ENCODE data around the gene ASAP2. TPM values are rescaled to one million over a fixed set of nuclear protein-coding genes. Genes with fewer than 3 reads are reported as not detected.

ASAP2 gene
- total RNA-seq, 4 donors from 2014 or later: 22.0 to 54.6 (median 30.0) TPM

DNA sequence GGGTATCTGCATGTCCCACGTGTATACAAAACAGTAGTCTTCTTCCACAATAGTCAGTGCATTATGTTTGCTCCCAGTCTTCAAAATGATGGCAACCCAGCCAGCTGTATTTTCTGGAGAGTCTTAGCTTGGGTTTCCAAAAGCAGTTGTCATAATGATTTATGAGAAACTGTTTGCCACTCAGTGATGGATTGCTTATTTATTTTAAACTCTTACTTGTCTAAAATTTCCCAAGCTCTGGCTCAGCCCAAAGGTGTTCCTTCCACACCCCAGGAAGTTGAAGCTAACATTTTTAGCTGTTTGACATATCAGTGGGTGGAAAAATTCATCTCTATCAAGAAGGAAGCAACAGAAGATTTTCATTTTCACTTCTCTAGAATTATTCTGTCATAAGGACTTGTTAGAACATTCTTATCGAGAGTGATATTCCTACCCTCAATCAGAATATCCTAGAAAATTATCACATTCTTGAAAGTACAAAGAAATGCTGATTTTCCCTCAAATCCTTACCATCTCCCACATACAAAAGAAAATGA is 78.8 kb downstream of the ASAP2 start:
- no peak overlapping the region for H3K27ac ChIP-seq
- peaks cover 4% of the 10 kb centered on the region for H3K36me3 ChIP-seq
- no peak for DNase-seq (ENCODE audit: low spot score in 2 of 2)
- H3K4me3 ChIP-seq: no peak overlapping the region
- TF ChIP-seq EP300 (IDR thresholded peaks at IDR 0.05) (no peak), CTCF (IDR thresholded peaks at IDR 0.05) (no peak), POLR2A (IDR thresholded peaks at IDR 0.05) (no peak), POLR2AphosphoS5 (IDR thresholded peaks at IDR 0.05) (no peak)
- 68% methylated on average over 2 of the region's 2 CpGs for WGBS
- no peaks in the 10 kb centered on the region for H3K27me3 ChIP-seq
- H3K9me3 ChIP-seq: no peaks in the 10 kb centered on the region
- H3K4me1 ChIP-seq: no peaks in the 10 kb centered on the region

GRCh38 chr2:9285921-9286320 is 79.3 kb downstream of the ASAP2 start:
- TF ChIP-seq EP300 (IDR thresholded peaks at IDR 0.05) (no peak), POLR2AphosphoS5 (IDR thresholded peaks at IDR 0.05) (no peak)
- H3K4me3 ChIP-seq: no peak overlapping the region
- H3K27ac ChIP-seq: no peak overlapping the region

DNA sequence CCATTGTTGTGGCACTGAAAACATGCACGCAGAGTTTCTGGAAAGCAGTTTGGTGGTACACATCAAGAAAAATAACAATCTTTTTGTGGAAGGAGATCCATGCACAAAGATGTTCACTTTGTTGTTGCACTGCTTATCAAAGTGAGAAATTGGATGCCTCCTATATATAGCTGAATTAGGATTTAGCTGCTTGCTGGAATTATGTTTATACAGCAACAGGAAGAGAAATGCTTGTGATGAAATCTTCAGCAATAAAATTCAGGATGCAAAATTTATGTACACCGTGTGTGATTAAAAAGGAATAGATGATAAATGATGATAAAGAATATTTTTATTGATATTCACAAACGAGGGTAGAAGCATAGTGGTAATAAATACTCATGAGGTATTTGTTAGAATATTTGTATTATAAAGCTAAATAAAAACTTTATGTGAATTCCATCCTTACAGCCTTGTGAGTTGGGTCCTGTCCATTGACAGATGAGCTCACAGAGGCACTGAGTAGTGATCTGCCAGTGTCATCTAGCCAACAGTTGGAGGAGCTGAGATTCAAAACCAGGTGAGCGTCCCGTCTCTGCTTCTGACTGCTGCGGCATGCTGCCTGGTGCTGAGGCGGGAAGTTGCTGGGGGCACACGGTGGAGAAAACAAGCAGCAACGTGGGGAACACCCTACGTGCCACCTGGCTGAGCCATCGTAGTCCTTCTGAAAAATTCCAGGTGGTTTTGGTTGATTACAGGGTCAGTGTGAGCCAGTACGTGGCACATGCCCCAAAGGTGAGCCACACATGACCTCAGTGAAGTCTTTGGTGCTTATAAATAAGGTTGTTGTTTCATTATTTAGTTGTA is 80.2 kb downstream of the ASAP2 start:
- no peaks in the 10 kb centered on the region for H3K4me1 ChIP-seq
- peaks cover 4% of the 10 kb centered on the region for H3K36me3 ChIP-seq
- H3K27ac ChIP-seq: no peak overlapping the region
- no peak overlapping the region for H3K4me3 ChIP-seq
- no peak for DNase-seq (ENCODE audit: low spot score in 2 of 2)
- no peaks in the 10 kb centered on the region for H3K27me3 ChIP-seq
- no peaks in the 10 kb centered on the region for H3K9me3 ChIP-seq
- TF ChIP-seq CTCF (IDR thresholded peaks at IDR 0.05): no peak
- TF ChIP-seq EP300 (IDR thresholded peaks at IDR 0.05): no peak
- TF ChIP-seq POLR2A (IDR thresholded peaks at IDR 0.05): no peak
- TF ChIP-seq POLR2AphosphoS5 (IDR thresholded peaks at IDR 0.05): no peak
- 84% methylated on average over 12 of the region's 12 CpGs for WGBS

More at GRCh38 chr2:9285921-9286320, 79.3 kb downstream of the ASAP2 start:
- H3K27me3 ChIP-seq: no peaks in the 10 kb centered on the region
- H3K9me3 ChIP-seq: no peaks in the 10 kb centered on the region
- no peak for DNase-seq (ENCODE audit: low spot score in 2 of 2)
- H3K4me1 ChIP-seq: no peaks in the 10 kb centered on the region
- WGBS: 99% methylated on average over 4 of the region's 4 CpGs
- H3K36me3 ChIP-seq: peaks cover 4% of the 10 kb centered on the region

DNA sequence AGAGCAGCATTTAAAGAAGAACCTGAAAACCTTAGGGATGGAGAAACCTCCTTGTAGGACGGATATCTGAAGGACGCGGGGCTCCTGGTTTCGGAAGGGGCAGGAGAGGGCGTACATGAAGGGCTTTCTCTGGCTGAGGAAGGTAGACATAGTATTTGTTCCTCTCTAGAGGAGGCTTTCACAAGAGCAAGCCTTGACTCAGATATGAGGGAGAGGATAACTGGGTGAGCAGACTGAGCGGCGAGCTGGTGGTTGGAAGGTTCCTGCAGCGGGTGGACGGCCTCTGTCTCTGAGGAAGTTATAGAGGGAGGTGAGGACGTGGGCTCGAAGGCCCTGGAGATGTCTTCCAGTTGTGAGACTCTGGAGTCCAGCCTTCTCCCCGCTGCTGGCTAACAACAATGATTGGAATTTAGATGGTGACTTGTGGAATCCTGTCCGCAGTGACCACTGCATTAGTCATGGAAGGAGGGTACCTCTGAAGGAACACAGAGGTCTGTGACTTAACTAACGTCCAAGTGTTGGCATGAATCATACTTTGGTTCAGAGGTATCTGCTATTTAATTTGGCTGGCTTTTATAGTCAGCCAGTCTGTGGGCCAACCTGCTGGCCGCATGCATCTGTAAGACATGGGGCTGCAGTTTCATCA is 80.9 kb downstream of the ASAP2 start:
- TF ChIP-seq POLR2AphosphoS5 (IDR thresholded peaks at IDR 0.05): no peak
- no peak for TF ChIP-seq EP300 (IDR thresholded peaks at IDR 0.05)
- TF ChIP-seq CTCF (IDR thresholded peaks at IDR 0.05): no peak
- TF ChIP-seq POLR2A (IDR thresholded peaks at IDR 0.05): no peak
- Histone ChIP-seq H3K27me3 (no peaks in the 10 kb centered on the region), H3K4me3 (no peak overlapping the region), H3K36me3 (peaks cover 4% of the 10 kb centered on the region), H3K4me1 (no peaks in the 10 kb centered on the region), H3K9me3 (no peaks in the 10 kb centered on the region), H3K27ac (no peak overlapping the region)
- no peak for DNase-seq (ENCODE audit: low spot score in 2 of 2)
- WGBS: 90% methylated on average over 15 of the region's 15 CpGs

DNA sequence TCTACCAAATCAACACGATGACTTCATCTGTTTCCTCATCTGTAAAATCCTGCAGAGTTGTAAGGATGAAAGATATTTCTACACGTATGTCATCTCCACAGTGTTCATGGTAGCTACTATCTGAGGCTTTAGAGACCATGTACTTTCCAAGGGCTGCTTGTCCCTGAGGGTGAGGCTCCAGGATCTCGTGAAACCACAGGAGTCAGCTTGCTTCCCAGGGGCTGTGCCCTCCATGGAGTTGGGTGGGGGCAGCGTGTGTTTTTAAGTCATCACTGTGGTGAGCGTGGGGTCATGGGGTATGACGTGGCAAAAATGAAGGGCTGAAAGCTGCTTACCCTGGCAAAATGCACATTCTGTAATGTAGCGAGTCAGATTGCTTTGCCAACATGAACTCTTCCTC is 81.6 kb downstream of the ASAP2 start:
- Histone ChIP-seq H3K27me3 (no peaks in the 10 kb centered on the region), H3K4me3 (no peak overlapping the region), H3K36me3 (peaks cover 4% of the 10 kb centered on the region), H3K9me3 (no peaks in the 10 kb centered on the region), H3K4me1 (no peaks in the 10 kb centered on the region), H3K27ac (no peak overlapping the region)
- TF ChIP-seq POLR2AphosphoS5 (IDR thresholded peaks at IDR 0.05): no peak
- no peak for TF ChIP-seq EP300 (IDR thresholded peaks at IDR 0.05)
- TF ChIP-seq POLR2A (IDR thresholded peaks at IDR 0.05): no peak
- TF ChIP-seq CTCF (IDR thresholded peaks at IDR 0.05): no peak
- 90% methylated on average over 6 of the region's 7 CpGs for WGBS
- no peak for DNase-seq (ENCODE audit: low spot score in 2 of 2)

All from suprapubic skin (tissue), 4 donors.